Stomach smooth muscle (tissue), 2 donors: ENCODE data around the gene PANK4.

Experiments
- H3K27ac ChIP-seq: one replicate; pipeline ENCODE4 v1.7.0; 2013; ENCODE audit warnings: mild to moderate bottlenecking, low read length, inconsistent platforms
- H3K27me3 ChIP-seq, 2 donors: one replicate each; pipeline ENCODE4 v1.7.0; 2013; ENCODE audit warnings: low read length in 2 of 2; ENCODE audit not compliant: insufficient read depth in 2 of 2, control insufficient read depth in 1 of 2
- H3K36me3 ChIP-seq, 2 donors: one replicate each; pipeline ENCODE4 v1.7.0; 2013; ENCODE audit warnings: low read length in 2 of 2; ENCODE audit not compliant: control insufficient read depth in 2 of 2, insufficient read depth in 2 of 2
- H3K4me1 ChIP-seq: one replicate; pipeline ENCODE4 v1.7.0; 2013; ENCODE audit warnings: low read length; ENCODE audit not compliant: control insufficient read depth, insufficient read depth
- H3K4me3 ChIP-seq, 2 donors: one replicate each; pipeline ENCODE4 v1.7.0; 2013; ENCODE audit warnings: low read length in 2 of 2
- H3K9ac ChIP-seq, 2 donors: one replicate each; pipeline ENCODE4 v1.7.0; 2013; ENCODE audit warnings: low read length in 2 of 2, mild to moderate bottlenecking in 1 of 2
- H3K9me3 ChIP-seq, 2 donors: one replicate each; pipeline ENCODE4 v1.7.0; 2013; ENCODE audit warnings: low read length in 2 of 2; ENCODE audit not compliant: control insufficient read depth in 2 of 2
- donor health status: healthy.
- donor health status: Pancreatic carcinoma.

The PANK4 gene

DNA sequence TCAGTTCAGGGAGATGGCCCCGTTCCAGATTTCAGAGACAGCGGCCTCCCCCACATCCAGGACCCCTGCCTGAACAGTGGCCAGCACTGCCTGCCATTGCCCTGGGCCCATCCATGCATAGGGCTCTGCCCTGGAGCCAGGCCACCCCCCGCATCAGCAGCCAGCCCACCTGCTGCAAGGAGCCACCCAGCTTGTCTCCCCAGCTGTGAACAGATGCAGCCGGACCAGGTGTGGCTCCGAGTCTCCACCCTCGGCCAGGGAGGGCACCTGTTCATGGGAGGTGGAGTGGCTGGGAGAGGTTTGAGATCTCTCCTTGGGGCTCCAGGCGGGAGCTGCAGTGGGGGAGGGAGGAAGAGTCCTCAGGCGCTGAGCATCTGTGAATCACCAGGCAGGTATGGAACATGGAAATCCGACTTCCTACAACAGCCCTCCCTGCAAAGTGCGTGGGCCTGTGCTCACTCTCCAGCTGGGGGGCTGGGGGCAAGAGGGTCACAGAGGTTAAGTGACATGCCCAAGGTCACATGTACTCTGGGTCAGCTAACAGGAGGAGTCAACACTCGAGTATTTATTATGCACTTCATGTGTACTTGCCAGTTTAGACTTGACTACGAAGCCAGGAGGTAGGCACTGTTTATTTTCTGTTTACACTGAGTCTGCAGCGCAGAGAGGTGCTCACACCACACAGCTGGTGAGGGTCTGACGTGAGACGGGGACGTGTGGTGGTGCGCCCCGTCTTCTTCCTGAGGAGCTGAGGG is 8.5 kb upstream of the PANK4 start:
- H3K9ac ChIP-seq: no peak overlapping the region
- H3K27ac ChIP-seq: no peak overlapping the region
- no peaks in the 10 kb centered on the region for H3K9me3 ChIP-seq
- no peaks in the 10 kb centered on the region for H3K36me3 ChIP-seq
- peaks cover 47 to 79% of the 10 kb centered on the region in 2 donors for H3K27me3 ChIP-seq
- H3K4me3 ChIP-seq: no peak overlapping the region
- peaks cover 14% of the 10 kb centered on the region for H3K4me1 ChIP-seq

DNA sequence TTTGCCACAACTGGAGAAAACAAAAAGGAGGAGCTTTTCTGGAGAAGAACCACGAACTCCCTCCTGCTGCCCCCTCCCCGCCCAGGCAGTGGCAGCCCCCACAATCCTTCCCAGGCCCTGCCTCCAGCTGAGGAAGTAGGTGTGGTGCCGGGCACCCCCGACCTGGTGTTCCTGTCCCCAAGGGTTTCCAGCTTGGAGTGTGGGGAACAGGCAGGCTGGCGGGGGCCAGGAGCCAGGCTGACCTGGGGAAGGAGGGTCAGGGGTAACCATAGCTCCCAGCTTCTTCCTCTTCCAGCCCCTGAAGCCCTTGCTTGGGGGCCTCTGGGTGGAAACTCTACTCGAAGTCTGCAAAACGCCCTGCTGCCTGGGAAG is 7.9 kb upstream of the PANK4 start:
- Histone ChIP-seq H3K27me3 (peaks cover 42 to 78% of the 10 kb centered on the region in 2 donors), H3K4me1 (peaks cover 18% of the 10 kb centered on the region)

DNA sequence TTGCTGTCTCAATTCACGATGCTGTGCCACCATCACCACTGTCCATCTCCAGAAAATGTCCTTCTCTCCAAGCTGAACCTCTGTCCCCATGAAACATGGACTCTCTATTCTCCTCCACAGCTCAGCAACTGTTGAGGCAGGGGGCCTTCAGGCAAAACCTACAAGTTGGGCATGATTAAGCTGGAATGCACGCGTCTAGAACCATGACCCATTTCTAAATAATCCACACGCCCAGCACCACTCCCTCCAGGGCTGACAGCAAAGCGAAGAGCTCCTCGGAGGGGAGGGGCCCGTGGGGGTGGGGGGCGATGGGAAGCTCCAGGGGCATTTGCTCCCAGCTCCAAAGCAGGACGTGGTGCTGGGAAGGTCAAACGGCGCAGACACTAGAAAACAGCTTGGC is 7.0 kb upstream of the PANK4 start:
- H3K4me1 ChIP-seq: peaks cover 20% of the 10 kb centered on the region
- no peak overlapping the region for H3K9ac ChIP-seq
- H3K27me3 ChIP-seq: peaks cover 49 to 81% of the 10 kb centered on the region in 2 donors
- no peak overlapping the region for H3K4me3 ChIP-seq
- H3K27ac ChIP-seq: no peak overlapping the region
- no peaks in the 10 kb centered on the region for H3K36me3 ChIP-seq
- no peaks in the 10 kb centered on the region for H3K9me3 ChIP-seq

More for the DNA sequence above, 7.9 kb upstream of the PANK4 start:
- Histone ChIP-seq H3K4me3 (no peak overlapping the region), H3K9ac (no peak overlapping the region), H3K36me3 (no peaks in the 10 kb centered on the region), H3K27ac (no peak overlapping the region), H3K9me3 (no peaks in the 10 kb centered on the region)

DNA sequence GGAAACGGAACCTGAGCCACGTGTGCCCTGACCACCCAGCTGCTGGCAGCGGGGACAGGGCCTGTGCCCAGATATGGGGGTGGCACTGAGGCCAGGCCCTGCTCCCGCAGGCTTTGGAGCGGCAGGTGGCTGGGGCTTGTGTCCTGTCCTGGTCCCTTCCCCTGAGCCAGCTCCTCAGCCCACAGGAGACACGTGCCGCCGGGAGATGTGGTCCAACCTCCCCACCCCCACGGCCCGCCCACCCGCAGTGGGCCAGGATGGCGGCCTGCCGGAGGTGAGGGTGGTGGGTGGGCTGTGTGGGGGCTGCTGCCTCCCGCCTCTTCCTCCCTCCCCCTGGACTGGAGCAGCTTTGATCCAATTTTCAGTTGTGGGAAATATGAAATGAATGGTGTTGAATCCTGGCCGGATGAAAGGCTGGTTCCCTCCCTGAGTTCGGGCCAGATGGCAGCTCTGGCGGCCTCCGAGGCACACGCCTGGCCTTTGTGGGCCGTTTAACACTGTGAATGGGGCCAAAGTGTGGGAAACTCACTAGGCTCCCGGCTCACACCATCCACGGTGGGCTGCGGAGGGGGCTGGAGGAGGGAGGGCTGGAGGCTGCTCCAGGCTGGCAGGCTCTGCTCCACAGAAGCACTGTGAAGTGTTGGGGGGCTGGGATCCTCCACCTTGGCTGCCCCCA is 6.2 kb upstream of the PANK4 start:
- Histone ChIP-seq H3K9ac (no peak overlapping the region), H3K27ac (no peak overlapping the region)

DNA sequence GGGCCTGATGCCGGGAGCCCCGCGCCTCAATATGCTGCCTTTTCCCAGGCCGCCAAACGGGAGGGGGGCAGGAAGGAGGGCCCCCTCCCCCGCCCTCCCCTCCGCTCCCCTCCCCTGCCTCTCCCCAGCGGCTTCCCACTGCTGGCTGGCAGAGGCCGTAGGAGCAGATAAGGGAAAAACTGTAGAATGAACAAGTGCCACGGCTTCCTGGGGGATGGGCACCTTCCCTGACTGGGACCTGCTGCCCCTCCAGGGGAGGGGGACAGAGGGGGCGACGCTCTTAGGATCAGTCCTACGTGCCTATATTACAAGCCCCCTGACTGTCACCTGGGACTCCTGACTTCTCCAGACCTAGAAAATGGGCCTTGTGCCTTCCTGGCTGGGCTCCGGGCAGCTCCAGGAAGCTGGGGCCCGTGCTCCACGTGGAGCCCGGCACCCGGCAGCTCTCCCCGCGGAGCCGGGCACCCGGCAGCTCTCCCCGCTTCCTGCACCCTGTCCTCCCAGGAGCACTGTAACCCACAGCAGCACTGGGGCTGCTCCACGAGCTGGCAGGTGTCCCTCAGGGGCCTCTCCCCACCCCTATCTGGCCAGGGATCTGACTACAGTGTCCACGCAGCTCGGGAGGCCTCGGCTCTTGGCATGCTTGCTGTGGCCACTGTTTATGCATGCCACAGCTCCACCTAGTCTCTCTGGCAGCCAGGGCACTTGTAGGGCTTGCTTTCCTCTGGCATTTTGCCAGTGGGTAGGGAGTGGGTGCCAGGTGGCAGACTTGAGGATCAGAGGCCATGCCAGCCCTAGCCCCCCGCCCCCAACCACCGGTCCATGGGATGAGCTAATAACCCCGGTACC is 4.3 kb upstream of the PANK4 start:
- H3K36me3 ChIP-seq: no peaks in the 10 kb centered on the region
- H3K4me1 ChIP-seq: peaks cover 38% of the 10 kb centered on the region
- peaks cover 38 to 68% of the 10 kb centered on the region in 2 donors for H3K27me3 ChIP-seq
- no peak overlapping the region for H3K27ac ChIP-seq
- no peak overlapping the region for H3K4me3 ChIP-seq
- no peak overlapping the region for H3K9ac ChIP-seq
- no peaks in the 10 kb centered on the region for H3K9me3 ChIP-seq

More for the DNA sequence above, 6.2 kb upstream of the PANK4 start:
- H3K36me3 ChIP-seq: no peaks in the 10 kb centered on the region
- H3K9me3 ChIP-seq: no peaks in the 10 kb centered on the region
- peaks cover 45 to 83% of the 10 kb centered on the region in 2 donors for H3K27me3 ChIP-seq
- H3K4me3 ChIP-seq: no peak overlapping the region
- H3K4me1 ChIP-seq: peaks cover 27% of the 10 kb centered on the region

DNA sequence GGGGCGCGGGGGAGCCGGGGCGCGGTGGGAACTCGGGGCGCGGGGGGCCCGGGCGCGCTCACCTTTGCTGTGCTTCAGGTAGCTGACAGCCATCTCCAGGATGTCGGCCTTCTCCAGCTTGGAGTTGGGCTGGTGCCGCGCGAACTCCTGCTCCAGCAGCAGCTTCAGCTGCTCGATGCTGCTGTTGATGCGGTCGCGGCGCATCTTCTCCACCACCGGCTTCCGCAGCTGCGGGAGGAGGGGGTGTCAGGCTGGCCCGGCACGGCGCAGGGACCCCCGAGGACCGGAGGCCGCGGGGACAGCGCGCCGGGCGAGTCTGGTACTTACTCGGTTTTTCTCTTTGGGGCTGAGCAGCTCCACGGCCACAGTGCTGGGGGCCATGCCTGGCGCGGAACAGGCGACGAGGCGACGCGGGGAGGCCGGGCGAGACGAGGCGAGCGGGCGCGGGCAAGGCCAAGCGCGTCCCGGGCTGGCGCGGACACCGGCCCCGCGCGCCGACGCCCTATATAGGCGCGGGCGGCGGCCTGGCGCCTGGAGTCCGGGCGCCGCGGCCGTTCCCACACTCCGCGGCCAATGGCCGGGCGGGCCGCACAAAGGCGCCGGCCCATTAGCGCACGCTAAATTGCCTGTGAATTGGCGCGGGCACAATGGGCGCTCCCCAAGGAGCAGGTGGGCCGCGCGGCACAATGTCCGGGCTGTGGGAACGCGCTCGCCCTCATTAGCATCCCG is 3.6 kb upstream of the PANK4 start, which contains the start of gene HES5:
TSS of gene HES5 (minus strand) at position 480 of the 729 bp plus-strand sequence. CDS start at position 381, 99 bp downstream.
- peak within 1 kb of the TSS; percentile 25 to 63 for H3K4me3 ChIP-seq
- no peaks in the 10 kb centered on the region for H3K9me3 ChIP-seq
- H3K4me1 ChIP-seq: peaks cover 45% of the 10 kb centered on the region
- H3K9ac ChIP-seq: no peak within 1 kb of the TSS
- H3K36me3 ChIP-seq: no peaks in the 10 kb centered on the region
- H3K27me3 ChIP-seq: peaks cover 36 to 64% of the 10 kb centered on the region in 2 donors
- no peak within 1 kb of the TSS for H3K27ac ChIP-seq

DNA sequence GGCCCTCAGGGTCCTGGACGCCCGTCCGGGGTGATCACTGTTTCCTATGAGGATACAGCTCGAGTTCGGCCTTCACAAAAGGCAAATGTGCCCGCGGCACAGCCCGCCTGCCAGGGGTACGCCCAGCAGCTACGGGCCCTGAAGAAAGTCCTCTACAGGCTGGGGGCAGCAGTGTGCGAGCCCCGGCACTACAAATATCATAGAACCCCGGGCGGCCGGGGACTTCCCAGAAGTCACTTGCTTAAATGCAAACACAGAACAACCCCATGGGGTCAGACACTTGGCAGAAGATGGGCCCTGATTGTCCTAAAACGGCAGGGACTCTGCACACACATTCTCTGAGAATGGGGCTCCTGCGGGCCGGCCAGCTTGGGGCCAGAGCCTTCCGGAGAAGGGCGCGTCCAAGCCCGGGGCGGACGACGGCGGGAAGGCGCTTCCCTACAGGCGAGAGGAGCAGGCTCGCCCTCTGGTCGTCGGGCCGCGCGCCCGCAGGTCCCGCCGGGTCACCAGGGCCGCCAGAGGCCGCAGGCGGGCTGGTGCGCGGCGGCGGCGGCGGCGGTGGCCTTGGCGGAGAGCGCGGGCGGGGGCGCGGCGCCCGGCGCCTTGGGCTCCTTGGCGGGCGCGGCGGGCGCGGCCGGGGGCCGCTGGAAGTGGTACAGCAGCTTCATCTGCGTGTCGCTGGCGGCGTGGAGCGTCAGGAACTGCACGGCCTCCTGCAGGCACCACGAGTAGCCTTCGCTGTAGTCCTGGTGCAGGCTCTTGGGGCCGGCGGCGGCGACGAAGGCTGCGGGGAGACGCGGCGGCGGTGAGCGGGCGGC is 2.8 kb upstream of the PANK4 start:
- H3K36me3 ChIP-seq: no peaks in the 10 kb centered on the region
- peak overlapping the region in 1 of 2 donors; percentile 63 for H3K4me3 ChIP-seq
- H3K9ac ChIP-seq: no peak overlapping the region
- H3K9me3 ChIP-seq: no peaks in the 10 kb centered on the region
- peaks cover 34 to 57% of the 10 kb centered on the region in 2 donors for H3K27me3 ChIP-seq
- H3K27ac ChIP-seq: no peak overlapping the region
- peaks cover 53% of the 10 kb centered on the region for H3K4me1 ChIP-seq

DNA sequence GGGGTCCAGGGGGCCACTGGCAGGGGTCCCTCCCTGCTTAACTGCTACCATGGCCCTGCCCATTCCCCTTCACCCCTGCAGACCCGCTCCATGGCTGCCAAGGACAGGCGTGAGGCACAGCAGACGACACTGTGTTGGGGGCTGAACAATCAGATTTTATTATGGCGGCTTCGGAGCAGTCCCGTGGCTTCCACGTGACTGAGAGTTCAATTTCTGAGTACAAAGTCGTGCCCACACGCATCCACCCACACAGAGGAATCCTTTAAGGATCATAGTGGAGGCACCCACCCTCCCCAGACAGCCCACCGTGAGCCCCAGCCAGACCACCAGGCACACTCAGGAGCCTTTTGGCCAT is 2.2 kb upstream of the PANK4 start:
- Histone ChIP-seq H3K4me3 (no peak overlapping the region), H3K27me3 (peaks cover 30 to 51% of the 10 kb centered on the region in 2 donors), H3K27ac (no peak overlapping the region), H3K4me1 (peaks cover 59% of the 10 kb centered on the region), H3K36me3 (no peaks in the 10 kb centered on the region), H3K9ac (no peak overlapping the region), H3K9me3 (no peaks in the 10 kb centered on the region)

DNA sequence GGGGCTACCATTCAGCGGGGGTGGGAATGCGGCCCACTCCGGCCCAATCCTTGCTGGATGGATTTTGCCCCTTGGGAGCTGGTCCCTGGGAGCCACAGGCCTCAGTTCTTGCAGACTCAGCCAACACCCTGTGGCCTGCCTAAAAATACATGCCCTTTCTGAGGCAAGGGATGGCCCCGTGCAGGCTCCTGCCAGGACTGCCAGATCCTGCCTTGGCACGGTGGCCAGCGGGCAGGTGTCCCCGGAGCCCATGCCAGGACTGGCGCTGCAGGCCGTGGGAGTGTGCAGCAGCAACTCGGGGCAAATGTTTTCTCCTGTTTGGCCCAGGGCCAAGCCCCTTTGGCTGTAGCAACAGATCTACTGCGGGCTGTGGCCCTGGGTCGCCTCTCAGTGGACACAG is 1.6 kb upstream of the PANK4 start:
- peaks cover 63% of the 10 kb centered on the region for H3K4me1 ChIP-seq
- H3K9me3 ChIP-seq: no peaks in the 10 kb centered on the region
- no peak overlapping the region for H3K4me3 ChIP-seq
- H3K27me3 ChIP-seq: peaks cover 27 to 45% of the 10 kb centered on the region in 2 donors
- no peak overlapping the region for H3K9ac ChIP-seq
- H3K36me3 ChIP-seq: no peaks in the 10 kb centered on the region
- H3K27ac ChIP-seq: no peak overlapping the region
